Measurements from ENCODE around the gene SLC39A2. TPM values are rescaled to one million over a fixed set of nuclear protein-coding genes. Genes with fewer than 3 reads are reported as not detected.
"Not testable (repeated sequence)": the region's sequence is repeated elsewhere in the genome, so short reads cannot be mapped to it uniquely, and the experiment has no call there.

Gene SLC39A2
- total and polyA plus RNA-seq, 2 donors (not counting 3 experiments of a cell fraction or from before 2014, with no cell fraction given) = 0.06 TPM; not detected in 1

DNA sequence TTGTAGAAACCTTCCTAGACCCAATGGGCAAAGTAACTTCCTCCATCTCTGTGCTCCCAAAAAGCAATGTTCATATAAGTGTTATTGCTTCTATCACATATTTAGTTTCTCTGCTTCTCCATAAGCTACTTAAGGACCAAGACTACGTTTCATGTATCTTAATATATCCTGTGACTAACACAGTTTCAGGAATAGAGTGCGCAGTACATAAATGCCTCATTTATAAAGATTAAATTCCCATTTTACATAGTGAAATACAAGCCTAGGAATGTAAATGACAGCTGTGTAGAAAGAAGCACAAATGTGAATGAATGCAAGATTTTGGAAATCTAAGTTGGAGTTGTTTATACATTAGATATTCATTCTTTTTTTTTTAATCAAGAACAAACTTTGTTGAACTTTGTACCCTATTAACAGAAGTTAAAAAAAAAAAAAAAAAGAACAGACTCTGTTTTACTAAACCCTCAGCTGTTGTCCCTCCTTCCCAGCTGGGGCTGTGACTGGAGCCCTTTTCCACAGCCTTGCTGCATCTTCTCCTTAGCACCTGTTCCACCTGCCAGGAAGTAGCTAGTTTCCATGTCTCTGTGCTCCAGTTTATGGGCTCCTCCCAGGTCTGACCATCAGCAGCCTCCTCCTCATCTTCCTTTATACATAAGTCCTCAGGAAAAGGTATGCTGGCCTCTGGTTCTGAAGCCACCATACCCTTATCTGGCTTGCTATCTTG, 16.3 kb upstream of the SLC39A2 start:
- FAIRE-seq = no peak
- Histone ChIP-seq H4K20me1 (replicated peaks; ENCODE audit: control insufficient read depth, extremely low read depth, insufficient read depth, low read length) (no peaks in the 10 kb centered on the region), H3K79me2 (ENCODE audit: control insufficient read depth, insufficient read depth, low read length) (no peaks in the 10 kb centered on the region), H3K9me1 (replicated peaks; ENCODE audit: control insufficient read depth, extremely low read depth, insufficient read depth, low read length) (no peaks in the 10 kb centered on the region), H3K4me1 (ENCODE audit: control insufficient read depth, extremely low read depth, insufficient read depth, low read length) (peaks cover 5% of the 10 kb centered on the region), H2AFZ (ENCODE audit: low read depth, low read length) (no peak overlapping the region), H3K27me3 (ENCODE audit: control insufficient read depth in 2 of 2, insufficient read depth in 2 of 2, low read length in 2 of 2) (no peaks in the 10 kb centered on the region), H3K9me3 (replicated peaks; ENCODE audit: control insufficient read depth, insufficient read depth, low read length) (no peaks in the 10 kb centered on the region), H3K9ac (replicated peaks; ENCODE audit: extremely low read depth, insufficient read depth, low read length) (no peak overlapping the region), H3K4me3 (replicated peaks in 1 of 3; ENCODE audit: insufficient read depth in 1 of 3, low read depth in 1 of 3, low read length in 3 of 3) (no peak overlapping the region), H3K4me2 (ENCODE audit: insufficient read depth, low read length) (no peak overlapping the region), H3K36me3 (ENCODE audit: control insufficient read depth in 2 of 2, extremely low read depth in 1 of 2, insufficient read depth in 2 of 2, low read length in 2 of 2) (no peaks in the 10 kb centered on the region), H3K27ac (ENCODE audit: insufficient read depth, low read depth, low read length) (no peak overlapping the region)
- ChIA-PET POLR2A (no interaction called here), CTCF (interaction anchor here (0.7 to 2.7 kb wide), 4 partner anchors 12 to 122 kb away, joined by 3 to 21 read pairs (median 4); no protein-coding TSS in a partner anchor)
- intact Hi-C loops (cut with micrococcal nuclease) = no loop called here
- no TSS peak for BruUV-seq (replicated peaks)
- DNase-seq (ENCODE audit: low read depth, low spot score) = no peak
- TF ChIP-seq GATA2 (IDR thresholded peaks at IDR 0.05; ENCODE audit: insufficient read depth, insufficient read length, low read depth, low read length) (no peak), JUN (IDR thresholded peaks at IDR 0.05; ENCODE audit: borderline replicate concordance, insufficient read depth, insufficient read length, low read depth) (no peak), MYC (IDR thresholded peaks at IDR 0.05; ENCODE audit: low read depth, low read length) (no peak), POLR2AphosphoS5 (IDR thresholded peaks at IDR 0.05; ENCODE audit: insufficient read depth, low read depth, low read length) (no peak), EZH2 (IDR thresholded peaks at IDR 0.05; ENCODE audit: borderline replicate concordance, low read depth, low read length, severe bottlenecking) (no peak), POLR2A (IDR thresholded peaks at IDR 0.05; ENCODE audit: low read depth, low read length) (no peak), FOS (IDR thresholded peaks at IDR 0.05; ENCODE audit: borderline replicate concordance, insufficient read depth, low read length) (no peak), MAX (IDR thresholded peaks at IDR 0.05; ENCODE audit: insufficient read depth, insufficient read length) (no peak)
- TF ChIP-seq, protein P1, sequence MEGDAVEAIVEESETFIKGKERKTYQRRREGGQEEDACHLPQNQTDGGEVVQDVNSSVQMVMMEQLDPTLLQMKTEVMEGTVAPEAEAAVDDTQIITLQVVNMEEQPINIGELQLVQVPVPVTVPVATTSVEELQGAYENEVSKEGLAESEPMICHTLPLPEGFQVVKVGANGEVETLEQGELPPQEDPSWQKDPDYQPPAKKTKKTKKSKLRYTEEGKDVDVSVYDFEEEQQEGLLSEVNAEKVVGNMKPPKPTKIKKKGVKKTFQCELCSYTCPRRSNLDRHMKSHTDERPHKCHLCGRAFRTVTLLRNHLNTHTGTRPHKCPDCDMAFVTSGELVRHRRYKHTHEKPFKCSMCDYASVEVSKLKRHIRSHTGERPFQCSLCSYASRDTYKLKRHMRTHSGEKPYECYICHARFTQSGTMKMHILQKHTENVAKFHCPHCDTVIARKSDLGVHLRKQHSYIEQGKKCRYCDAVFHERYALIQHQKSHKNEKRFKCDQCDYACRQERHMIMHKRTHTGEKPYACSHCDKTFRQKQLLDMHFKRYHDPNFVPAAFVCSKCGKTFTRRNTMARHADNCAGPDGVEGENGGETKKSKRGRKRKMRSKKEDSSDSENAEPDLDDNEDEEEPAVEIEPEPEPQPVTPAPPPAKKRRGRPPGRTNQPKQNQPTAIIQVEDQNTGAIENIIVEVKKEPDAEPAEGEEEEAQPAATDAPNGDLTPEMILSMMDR (IDR thresholded peaks at IDR 0.05; ENCODE audit: extremely low read depth in 1 of 2, insufficient read depth in 1 of 2, low read depth in 1 of 2, low read length in 2 of 2) = no peak
- dilution Hi-C loops (cut with MboI; ENCODE audit: extremely low pct_ligation_motif_present, low sequenced_read_pairs) = no loop called here

GRCh38 chr14:20985650-20986049, 13.4 kb upstream of the SLC39A2 start:
- H3K79me2 ChIP-seq (ENCODE audit: control insufficient read depth, insufficient read depth, low read length) = not testable (repeated sequence)

More at GRCh38 chr14:20985650-20986049, 13.4 kb upstream of the SLC39A2 start:
- H3K36me3 ChIP-seq (ENCODE audit: control insufficient read depth in 2 of 2, extremely low read depth in 1 of 2, insufficient read depth in 2 of 2, low read length in 2 of 2); dilution Hi-C loops (cut with MboI; ENCODE audit: extremely low pct_ligation_motif_present, low sequenced_read_pairs); FAIRE-seq; H2AFZ ChIP-seq (ENCODE audit: low read depth, low read length); H3K9me1 ChIP-seq (replicated peaks; ENCODE audit: control insufficient read depth, extremely low read depth, insufficient read depth, low read length); H3K4me2 ChIP-seq (ENCODE audit: insufficient read depth, low read length); H4K20me1 ChIP-seq (replicated peaks; ENCODE audit: control insufficient read depth, extremely low read depth, insufficient read depth, low read length); DNase-seq (ENCODE audit: low read depth, low spot score); H3K9me3 ChIP-seq (replicated peaks; ENCODE audit: control insufficient read depth, insufficient read depth, low read length); intact Hi-C loops (cut with micrococcal nuclease); H3K27ac ChIP-seq (ENCODE audit: insufficient read depth, low read depth, low read length); H3K4me3 ChIP-seq (replicated peaks in 1 of 3; ENCODE audit: insufficient read depth in 1 of 3, low read depth in 1 of 3, low read length in 3 of 3); BruUV-seq (replicated peaks); H3K9ac ChIP-seq (replicated peaks; ENCODE audit: extremely low read depth, insufficient read depth, low read length); H3K27me3 ChIP-seq (ENCODE audit: control insufficient read depth in 2 of 2, insufficient read depth in 2 of 2, low read length in 2 of 2); POLR2A ChIA-PET: not testable (repeated sequence)
- H3K4me1 ChIP-seq (ENCODE audit: control insufficient read depth, extremely low read depth, insufficient read depth, low read length) = peaks cover 14% of the 10 kb centered on the region
- CTCF ChIA-PET = interaction anchor here (1.1 to 2.2 kb wide), 2 partner anchors 20 to 29 kb away, joined by 3 to 6 read pairs; no protein-coding TSS in a partner anchor
